ENCODE results near the gene UBR7.
"Not testable (repeated sequence)": the region's sequence is repeated elsewhere in the genome, so short reads cannot be mapped to it uniquely, and the experiment has no call there.

The UBR7 gene

GRCh38 chr14:93206793-93207467, at the start of gene UBR7, which contains the start of gene GON7:
TSS of gene UBR7 (plus strand) at chr14:93207256. CDS start at chr14:93207292, 36 bp downstream.
TSS of gene GON7 (minus strand) at chr14:93207065. CDS start at chr14:93207037, 28 bp downstream.
- H3K9me3 ChIP-seq = no peaks in the 10 kb centered on the region
- peak within 1 kb of the TSS; percentile 82 for H3K27ac ChIP-seq
- peaks cover 36% of the 10 kb centered on the region for H4K20me1 ChIP-seq
- peaks cover 11% of the 10 kb centered on the region for H3K36me3 ChIP-seq
- peak within 1 kb of the TSS; percentile 97 for H3K4me2 ChIP-seq
- no peak for TF ChIP-seq Cebpa-rat (IDR thresholded peaks at IDR 0.05)
- peaks cover 43% of the 10 kb centered on the region for H3K4me1 ChIP-seq
- H3K27me3 ChIP-seq = no peaks in the 10 kb centered on the region
- H3K4me3 ChIP-seq = peak within 1 kb of the TSS; percentile 96
- H3K9ac ChIP-seq = peak within 1 kb of the TSS; percentile 89

- not testable (repeated sequence) for H3K9ac ChIP-seq, H3K9me3 ChIP-seq, H3K4me3 ChIP-seq, H3K27me3 ChIP-seq, H3K36me3 ChIP-seq, H3K4me2 ChIP-seq, H4K20me1 ChIP-seq, H3K27ac ChIP-seq, H3K4me1 ChIP-seq
These were observed 48.7 kb upstream of the UBR7 start for GRCh38 chr14:93158349-93158748.

- H3K4me2 ChIP-seq, H3K4me1 ChIP-seq, H3K4me3 ChIP-seq, H3K27me3 ChIP-seq, H3K36me3 ChIP-seq, H3K9me3 ChIP-seq, H3K27ac ChIP-seq, H4K20me1 ChIP-seq, H3K9ac ChIP-seq: not testable (repeated sequence)
These were observed 47.3 kb upstream of the UBR7 start for GRCh38 chr14:93159625-93160352.

GRCh38 chr14:93160353-93160801, 46.7 kb upstream of the UBR7 start:
- H3K27ac ChIP-seq = no peak overlapping the region
- no peaks in the 10 kb centered on the region for H3K36me3 ChIP-seq
- H3K4me2 ChIP-seq = no peak overlapping the region
- H3K27me3 ChIP-seq = no peaks in the 10 kb centered on the region
- no peak overlapping the region for H3K4me3 ChIP-seq
- no peaks in the 10 kb centered on the region for H4K20me1 ChIP-seq
- H3K9ac ChIP-seq = no peak overlapping the region
- peaks cover 2% of the 10 kb centered on the region; the same call in 1 of the 2 replicates for H3K4me1 ChIP-seq
- H3K9me3 ChIP-seq = no peaks in the 10 kb centered on the region
- TF ChIP-seq Cebpa-rat (IDR thresholded peaks at IDR 0.05) = no peak

- Histone ChIP-seq H3K4me2 (no peak overlapping the region), H3K27ac (no peak overlapping the region), H4K20me1 (no peaks in the 10 kb centered on the region), H3K36me3 (no peaks in the 10 kb centered on the region), H3K4me1 (peaks cover 5% of the 10 kb centered on the region; the same call in 1 of the 2 replicates), H3K27me3 (no peaks in the 10 kb centered on the region), H3K9ac (no peak overlapping the region), H3K4me3 (no peak overlapping the region), H3K9me3 (no peaks in the 10 kb centered on the region)
- TF ChIP-seq Cebpa-rat (IDR thresholded peaks at IDR 0.05) = no peak
These were observed 45.6 kb upstream of the UBR7 start for GRCh38 chr14:93161411-93161940.

- H4K20me1 ChIP-seq = no peaks in the 10 kb centered on the region
- H3K4me3 ChIP-seq = no peak overlapping the region
- H3K4me1 ChIP-seq = peaks cover 5% of the 10 kb centered on the region; the same call in 1 of the 2 replicates
These were observed 43.5 kb upstream of the UBR7 start for GRCh38 chr14:93163564-93163963.

GRCh38 chr14:93165271-93166265, 41.5 kb upstream of the UBR7 start:
- H4K20me1 ChIP-seq, H3K27ac ChIP-seq, H3K9me3 ChIP-seq, H3K4me1 ChIP-seq, H3K36me3 ChIP-seq, H3K4me3 ChIP-seq, H3K27me3 ChIP-seq, H3K9ac ChIP-seq: not testable (repeated sequence)
- 0 out of 2 replicates have a peak, but pooled peaks have one; percentile 46 for TF ChIP-seq Cebpa-rat (IDR thresholded peaks at IDR 0.05)
- peak overlapping the region; percentile 17; the same call in 1 of the 2 replicates for H3K4me2 ChIP-seq

More at GRCh38 chr14:93163564-93163963, 43.5 kb upstream of the UBR7 start:
- Histone ChIP-seq H3K9me3 (no peaks in the 10 kb centered on the region), H3K27me3 (no peaks in the 10 kb centered on the region), H3K27ac (no peak overlapping the region), H3K9ac (no peak overlapping the region), H3K36me3 (no peaks in the 10 kb centered on the region), H3K4me2 (no peak overlapping the region)
- no peak for TF ChIP-seq Cebpa-rat (IDR thresholded peaks at IDR 0.05)

- not testable (repeated sequence) for H3K36me3 ChIP-seq, H4K20me1 ChIP-seq, H3K9me3 ChIP-seq, H3K27me3 ChIP-seq, H3K4me1 ChIP-seq, H3K27ac ChIP-seq, H3K4me3 ChIP-seq, H3K4me2 ChIP-seq, H3K9ac ChIP-seq
These were observed 38.4 kb upstream of the UBR7 start for GRCh38 chr14:93168610-93169009.

GRCh38 chr14:93169619-93170018, 37.4 kb upstream of the UBR7 start:
- not testable (repeated sequence) for H3K27ac ChIP-seq, H3K36me3 ChIP-seq, H3K27me3 ChIP-seq, H3K4me2 ChIP-seq, H3K9me3 ChIP-seq, H4K20me1 ChIP-seq, H3K4me3 ChIP-seq, H3K9ac ChIP-seq, H3K4me1 ChIP-seq

GRCh38 chr14:93170141-93170540, 36.9 kb upstream of the UBR7 start:
- H3K27me3 ChIP-seq, H4K20me1 ChIP-seq, H3K4me3 ChIP-seq, H3K9ac ChIP-seq, H3K4me1 ChIP-seq, H3K36me3 ChIP-seq, H3K27ac ChIP-seq, H3K9me3 ChIP-seq, H3K4me2 ChIP-seq: not testable (repeated sequence)
